OCI-LY7 (cell line): ENCODE measurements around the gene ERN1. TPM values are rescaled to one million over a fixed set of nuclear protein-coding genes. Genes with fewer than 3 reads are reported as not detected.

Source experiments
- BruUV-seq: library from RNA; stranded (reverse); fragments of 400-500 nt; replicated peaks from 2 replicates; lab custom pipeline; 2021; lab: Mats Ljungman, UMichigan
- CTCF ChIA-PET: fragments of 300-600 bp; sonication (Branson Sonifier 250); formaldehyde crosslinking; loops from one replicate; lab custom pipeline; 2022; ENCODE audit warnings: antibody characterized with exemption; ENCODE audit not compliant: unreplicated experiment; lab: Charles Lee
- POLR2A ChIA-PET: fragments of 300-600 bp; sonication (Branson Sonifier 250); formaldehyde crosslinking; loops from one replicate; lab custom pipeline; 2022; ENCODE audit warnings: antibody characterized with exemption; lab: Charles Lee
- DNase-seq: peaks from one replicate; pipeline ENCODE4 v3.0.0-alpha.2; 2015; ENCODE audit warnings: low spot score
- H2AFZ ChIP-seq: fragments of 200-600 bp; sonication (generic), shearing (Covaris generic); 2 replicates; pipeline ENCODE4 v1.6.1; 2014; ENCODE audit warnings: mild to moderate bottlenecking, antibody characterized with exemption, low read length, moderate library complexity
- H3K27ac ChIP-seq: fragments of 200-600 bp; sonication (generic); 2 replicates; pipeline ENCODE4 v1.5.1; 2014; ENCODE audit warnings: mixed run types, low read depth, mild to moderate bottlenecking, moderate library complexity, low read length, inconsistent platforms; ENCODE audit not compliant: poor library complexity, severe bottlenecking
- H3K36me3 ChIP-seq: fragments of 200-600 bp; sonication (generic); 2 replicates; pipeline ENCODE4 v1.6.1; 2014; ENCODE audit warnings: mild to moderate bottlenecking, antibody characterized with exemption, low read length, moderate library complexity, mixed read lengths; ENCODE audit not compliant: insufficient read depth
- H3K4me1 ChIP-seq: fragments of 200-600 bp; sonication (generic); 2 replicates; pipeline ENCODE4 v1.5.1; 2014; ENCODE audit warnings: mild to moderate bottlenecking, low read length; ENCODE audit not compliant: insufficient read depth, poor library complexity, severe bottlenecking
- H3K4me2 ChIP-seq: fragments of 200-600 bp; sonication (generic); 2 replicates; pipeline ENCODE4 v1.6.1; 2014; ENCODE audit warnings: mild to moderate bottlenecking, low read length
- H3K4me3 ChIP-seq: fragments of 200-600 bp; sonication (generic); 2 replicates; pipeline ENCODE4 v1.5.1; 2014; ENCODE audit warnings: mild to moderate bottlenecking, low read depth, low read length; ENCODE audit not compliant: poor library complexity, severe bottlenecking
- H3K79me2 ChIP-seq: fragments of 200-600 bp; sonication (generic); 2 replicates; pipeline ENCODE4 v1.6.1; 2016; ENCODE audit warnings: low read depth, mild to moderate bottlenecking, low read length, moderate library complexity, mixed read lengths; ENCODE audit not compliant: insufficient read depth
- H3K9me2 ChIP-seq: fragments of 200-600 bp; sonication (generic); 2 replicates; pipeline ENCODE4 v1.6.1; 2016; ENCODE audit warnings: mild to moderate bottlenecking, low read length, mixed read lengths; ENCODE audit not compliant: insufficient read depth
- H3K9me3 ChIP-seq: fragments of 200-600 bp; sonication (generic); 2 replicates; pipeline ENCODE4 v1.6.1; 2014; ENCODE audit warnings: mild to moderate bottlenecking, mixed run types, low read length, mixed read lengths
- H4K20me1 ChIP-seq: fragments of 200-600 bp; sonication (generic); 2 replicates; pipeline ENCODE4 v1.6.1; 2014; ENCODE audit warnings: mild to moderate bottlenecking, antibody characterized with exemption, low read length, moderate library complexity, mixed read lengths; ENCODE audit not compliant: insufficient read depth
- CTCF ChIP-seq: fragments of 200-600 bp; sonication (generic); conservative IDR thresholded peaks from 2 replicates; pipeline ENCODE4 v1.5.1; 2014; ENCODE audit warnings: mild to moderate bottlenecking, antibody characterized with exemption, low read length, moderate library complexity, mixed read lengths
- EZH2phosphoT487 ChIP-seq: fragments of 200-600 bp; sonication (generic); IDR thresholded peaks from 2 replicates; pipeline ENCODE4 v1.6.1; 2018; ENCODE audit warnings: low read depth, borderline replicate concordance, mild to moderate bottlenecking, mixed run types, antibody characterized with exemption, low read length, moderate library complexity, mixed read lengths
- intact Hi-C: fragments of 100-400 bp; cut with micrococcal nuclease; formaldehyde crosslinking; loops from one replicate; pipeline ENCODE4 v1.10.0; 2022; ENCODE audit not compliant: unreplicated experiment
- total RNA-seq, 2 experiments: library from RNA; depleted of rRNA in 1 of 2; stranded (reverse); fragments of >200 nt in 1 of 2; shearing (Covaris generic) in 1 of 2; gene quantifications; 2 replicates each; pipeline ENCODE4 v1.2.3, GENCODE V29; 2014 to 2022

Gene ERN1
- total RNA-seq, 2 experiments from 2014 or later: 22.0 to 70.3 TPM

- TF ChIP-seq CTCF (no peak), EZH2phosphoT487 (no peak)
- Histone ChIP-seq H4K20me1 (no peaks in the 10 kb centered on the region), H2AFZ (no peak overlapping the region), H3K4me2 (no peak overlapping the region), H3K79me2 (peaks cover 36% of the 10 kb centered on the region; the same call in 1 of the 2 replicates), H3K4me1 (peaks cover 78% of the 10 kb centered on the region), H3K36me3 (no peaks in the 10 kb centered on the region), H3K9me3 (no peaks in the 10 kb centered on the region), H3K9me2 (no peaks in the 10 kb centered on the region), H3K4me3 (no peak overlapping the region), H3K27ac (no peak overlapping the region)
- ChIA-PET CTCF (no interaction called here), POLR2A (interaction anchor here (1.3 to 1.4 kb wide), 2 partner anchors 8 to 35 kb away, joined by 3 to 5 read pairs; no protein-coding TSS in a partner anchor)
- no peak for DNase-seq
- intact Hi-C loops: no loop called here
- BruUV-seq: no TSS peak
Measured at GRCh38 chr17:64109400-64109799, 20.5 kb downstream of the ERN1 start.

GRCh38 chr17:64107500-64108236 is 22.3 kb downstream of the ERN1 start:
- Histone ChIP-seq H2AFZ (no peak overlapping the region), H3K9me2 (no peaks in the 10 kb centered on the region), H3K27ac (peak overlapping the region; percentile 83), H4K20me1 (no peaks in the 10 kb centered on the region), H3K79me2 (peaks cover 51% of the 10 kb centered on the region; the same call in 1 of the 2 replicates), H3K4me1 (peaks cover 91% of the 10 kb centered on the region), H3K36me3 (no peaks in the 10 kb centered on the region), H3K9me3 (no peaks in the 10 kb centered on the region), H3K4me2 (peak overlapping the region; percentile 72), H3K4me3 (peak overlapping the region; percentile 50)
- ChIA-PET CTCF (no interaction called here), POLR2A (interaction anchor here (1.1 to 5.7 kb wide), 2 partner anchors 33 to 85 kb away, joined by 3 to 42 read pairs; no protein-coding TSS in a partner anchor)
- BruUV-seq: no TSS peak
- TF ChIP-seq EZH2phosphoT487 (no peak), CTCF (no peak)
- DNase-seq: no peak
- intact Hi-C loops: loop anchor here (2.0 kb wide), 1 partner anchor 13 kb away; no protein-coding TSS in a partner anchor
